Stimulated activated CD8-positive, alpha-beta memory T cell treated with anti-CD3 and anti-CD28 coated beads, Interleukin-7, amount 100 ng/mL, for 1 hour (primary cell): ENCODE data around the gene MVB12A.

Source experiments
- DNase-seq, 2 donors: peaks; one replicate each; pipeline ENCODE4 v3.0.0-alpha.2; 2020; ENCODE audit warnings: low read depth in 2 of 2

MVB12A gene

GRCh38 chr19:17470068-17470841, 50.4 kb downstream of the MVB12A start, which contains the start of gene SLC27A1:
Gene SLC27A1 (plus strand): TSS chr19:17470524. CDS start chr19:17470541, 17 bp downstream.
- peak; percentile 75 to 76 for DNase-seq

- DNase-seq: no peak
Measured at GRCh38 chr19:17471410-17472125, 51.7 kb downstream of the MVB12A start.

GRCh38 chr19:17473041-17473440, 53.2 kb downstream of the MVB12A start:
- no peak for DNase-seq
